DND-41 (cell line): ENCODE results near the gene VAV2.

Experiments
- CTCF ChIP-seq: IDR thresholded peaks from 2 replicates; pipeline ENCODE4 v1.5.1; 2012; ENCODE audit warnings: borderline replicate concordance, low read length, moderate library complexity, mild to moderate bottlenecking; ENCODE audit not compliant: poor library complexity, severe bottlenecking; ENCODE audit errors: extremely low read depth
- EZH2 ChIP-seq: IDR thresholded peaks from 3 replicates; pipeline ENCODE4 v1.6.1; 2012; ENCODE audit warnings: borderline replicate concordance, low read depth, mild to moderate bottlenecking, moderate library complexity, low read length, inconsistent platforms; ENCODE audit not compliant: severe bottlenecking

- TF ChIP-seq CTCF (no peak), EZH2 (no peak)
Observed at GRCh38 chr9:133942206-133942975, 49.7 kb downstream of the VAV2 start.
